Body of pancreas (tissue), 4 donors: Measurements from ENCODE around the gene PLAAT4.
A peak's percentile ranks its signal among the peaks of the same experiment; 100 is the strongest.

ENCODE experiments used
- CTCF ChIP-seq, 7 experiments: fragments of 450-650 bp in 4 of 7; fragments of 200-600 bp in 3 of 7; sonication (generic) in 3 of 7; IDR thresholded peaks; one replicate each; pipeline ENCODE4 v1.5.1; 2016 to 2019; ENCODE audit warnings: antibody characterized with exemption in 7 of 7
- POLR2A ChIP-seq, 3 donors: fragments of 450-650 bp; IDR thresholded peaks; one replicate each; pipeline ENCODE4 v1.6.1; 2016; ENCODE audit warnings: antibody characterized with exemption in 3 of 3, mild to moderate bottlenecking in 2 of 3

GRCh38 chr11:63491636-63492372, 44.8 kb upstream of the PLAAT4 start:
- TF ChIP-seq CTCF (IDR thresholded peaks at IDR 0.05): no peak
- TF ChIP-seq POLR2A (IDR thresholded peaks at IDR 0.05): peak in 2 of 3 donors; percentile 72 to 79
